ENCODE measurements around the gene PRKAA1.
A peak's percentile ranks its signal among the peaks of the same experiment; 100 is the strongest.
"Not testable (repeated sequence)": the region's sequence is repeated elsewhere in the genome, so short reads cannot be mapped to it uniquely, and the experiment has no call there.

The PRKAA1 gene

DNA sequence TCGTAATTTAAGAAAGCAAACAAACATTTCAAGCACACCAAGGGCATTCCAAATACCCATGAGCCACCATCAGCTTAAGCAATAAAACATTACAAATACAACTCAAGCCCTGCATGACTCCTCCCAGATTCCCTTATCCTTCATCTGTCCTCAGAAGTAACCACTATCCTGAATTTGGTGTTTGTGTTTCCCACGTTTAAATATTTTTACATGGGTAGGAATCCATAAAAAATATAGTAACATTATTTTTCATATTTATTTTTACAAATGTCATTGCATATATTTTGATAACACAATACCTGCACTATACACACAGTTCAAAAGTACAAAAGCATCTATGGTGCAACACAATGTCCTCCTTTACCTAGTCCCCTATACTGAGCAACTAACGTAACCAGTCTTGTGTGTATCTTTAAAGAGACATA is 6.4 kb downstream of the PRKAA1 start:
- Histone ChIP-seq H3K36me3 (ENCODE audit: insufficient read depth, low read length) (peaks cover 60% of the 10 kb centered on the region), H3K4me3 (no peak overlapping the region), H3K27ac (0 out of 2 replicates have a peak overlapping the region, but pooled peaks have one; percentile 49), H3K9me3 (ENCODE audit: low read depth, low read length) (peaks cover 15% of the 10 kb centered on the region), H3K9ac (ENCODE audit: insufficient read length) (no peak overlapping the region)
- TF ChIP-seq FOXP2 (optimal IDR thresholded peaks at IDR 0.05; ENCODE audit: control extremely low read depth, extremely low read length, insufficient read depth): no peak
- TF ChIP-seq EZH2 (IDR thresholded peaks at IDR 0.05): no peak
- no peak for TF ChIP-seq POLR2AphosphoS5 (IDR thresholded peaks at IDR 0.05; ENCODE audit: borderline replicate concordance, low read depth, low read length)
- DNase-seq (ENCODE audit: low read depth, low spot score): no peak

- TF ChIP-seq EZH2 (IDR thresholded peaks at IDR 0.05) (no peak), FOXP2 (optimal IDR thresholded peaks at IDR 0.05; ENCODE audit: control extremely low read depth, extremely low read length, insufficient read depth) (no peak), POLR2AphosphoS5 (IDR thresholded peaks at IDR 0.05; ENCODE audit: borderline replicate concordance, low read depth, low read length) (no peak)
- DNase-seq (ENCODE audit: low read depth, low spot score): no peak
- H3K9ac ChIP-seq (ENCODE audit: insufficient read length): no peak overlapping the region
- peaks cover 15% of the 10 kb centered on the region for H3K9me3 ChIP-seq (ENCODE audit: low read depth, low read length)
- H3K36me3 ChIP-seq (ENCODE audit: insufficient read depth, low read length): peaks cover 58% of the 10 kb centered on the region
- 0 out of 2 replicates have a peak overlapping the region, but pooled peaks have one; percentile 49 for H3K27ac ChIP-seq
- no peak overlapping the region for H3K4me3 ChIP-seq
These were observed 7.1 kb downstream of the PRKAA1 start for GRCh38 chr5:40790947-40791593.

GRCh38 chr5:40788941-40789340 is 9.2 kb downstream of the PRKAA1 start:
- not testable (repeated sequence) for H3K9ac ChIP-seq (ENCODE audit: insufficient read length); H3K4me3 ChIP-seq; H3K27ac ChIP-seq; DNase-seq (ENCODE audit: low read depth, low spot score)
- H3K36me3 ChIP-seq (ENCODE audit: insufficient read depth, low read length): peaks cover 48% of the 10 kb centered on the region
- H3K9me3 ChIP-seq (ENCODE audit: low read depth, low read length): peaks cover 15% of the 10 kb centered on the region

GRCh38 chr5:40787986-40788385 is 10.2 kb downstream of the PRKAA1 start:
- H3K27ac ChIP-seq: no peak overlapping the region
- TF ChIP-seq FOXP2 (optimal IDR thresholded peaks at IDR 0.05; ENCODE audit: control extremely low read depth, extremely low read length, insufficient read depth) (no peak), EZH2 (IDR thresholded peaks at IDR 0.05) (no peak)
- no peak overlapping the region for H3K9ac ChIP-seq (ENCODE audit: insufficient read length)
- H3K36me3 ChIP-seq (ENCODE audit: insufficient read depth, low read length): peaks cover 45% of the 10 kb centered on the region
- no peak for DNase-seq (ENCODE audit: low read depth, low spot score)
- H3K9me3 ChIP-seq (ENCODE audit: low read depth, low read length): peaks cover 15% of the 10 kb centered on the region
- H3K4me3 ChIP-seq: no peak overlapping the region

- not testable (repeated sequence) for H3K27ac ChIP-seq; DNase-seq (ENCODE audit: low read depth, low spot score); H3K9ac ChIP-seq (ENCODE audit: insufficient read length); H3K4me3 ChIP-seq
- H3K36me3 ChIP-seq (ENCODE audit: insufficient read depth, low read length): peaks cover 39% of the 10 kb centered on the region
- peaks cover 15% of the 10 kb centered on the region for H3K9me3 ChIP-seq (ENCODE audit: low read depth, low read length)
These were observed 11.5 kb downstream of the PRKAA1 start for GRCh38 chr5:40786664-40787063.

- DNase-seq (ENCODE audit: low read depth, low spot score): no peak
- Histone ChIP-seq H3K9ac (ENCODE audit: insufficient read length) (no peak overlapping the region), H3K4me3 (no peak overlapping the region), H3K36me3 (ENCODE audit: insufficient read depth, low read length) (peaks cover 29% of the 10 kb centered on the region), H3K9me3 (ENCODE audit: low read depth, low read length) (peaks cover 15% of the 10 kb centered on the region), H3K27ac (no peak overlapping the region)
- TF ChIP-seq EZH2 (IDR thresholded peaks at IDR 0.05) (no peak), FOXP2 (optimal IDR thresholded peaks at IDR 0.05; ENCODE audit: control extremely low read depth, extremely low read length, insufficient read depth) (no peak), POLR2AphosphoS5 (IDR thresholded peaks at IDR 0.05; ENCODE audit: borderline replicate concordance, low read depth, low read length) (no peak)
These were observed 13.3 kb downstream of the PRKAA1 start for GRCh38 chr5:40784916-40785315.

- TF ChIP-seq FOXP2 (optimal IDR thresholded peaks at IDR 0.05; ENCODE audit: control extremely low read depth, extremely low read length, insufficient read depth) (no peak), EZH2 (IDR thresholded peaks at IDR 0.05) (no peak), POLR2AphosphoS5 (IDR thresholded peaks at IDR 0.05; ENCODE audit: borderline replicate concordance, low read depth, low read length) (no peak)
- Histone ChIP-seq H3K4me3 (no peak overlapping the region), H3K36me3 (ENCODE audit: insufficient read depth, low read length) (peaks cover 24% of the 10 kb centered on the region), H3K9me3 (ENCODE audit: low read depth, low read length) (peaks cover 14% of the 10 kb centered on the region), H3K27ac (no peak overlapping the region), H3K9ac (ENCODE audit: insufficient read length) (no peak overlapping the region)
- DNase-seq (ENCODE audit: low read depth, low spot score): no peak
These were observed 14.0 kb downstream of the PRKAA1 start for GRCh38 chr5:40784027-40784653.

DNA sequence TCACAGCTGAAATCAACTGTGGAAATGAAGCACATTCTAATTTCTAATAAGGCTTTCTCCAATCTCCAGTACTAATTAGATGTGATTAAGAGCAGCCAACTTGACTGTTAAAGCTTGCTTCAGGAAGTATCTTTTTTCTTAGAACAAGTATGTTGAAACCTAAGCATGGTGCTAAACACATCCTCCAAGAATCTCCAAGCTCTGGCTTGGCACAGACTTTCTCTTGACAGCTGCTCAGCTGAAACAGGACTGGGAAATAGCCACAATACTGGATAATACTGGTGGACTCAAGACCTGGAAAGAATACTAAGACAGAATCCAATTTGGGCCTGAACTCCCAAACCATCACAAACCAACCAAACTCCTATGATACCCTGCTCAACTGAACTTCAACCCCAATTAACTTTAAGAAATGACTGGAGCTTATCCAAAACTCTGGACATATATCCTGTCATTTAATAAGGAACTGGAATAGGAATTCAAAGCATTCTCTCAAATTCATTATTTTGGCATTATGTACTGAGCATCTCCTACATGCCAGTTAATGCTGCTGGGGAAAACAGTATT is 16.2 kb downstream of the PRKAA1 start:
- TF ChIP-seq FOXP2 (optimal IDR thresholded peaks at IDR 0.05; ENCODE audit: control extremely low read depth, extremely low read length, insufficient read depth): no peak
- peaks cover 10% of the 10 kb centered on the region; the same call in 1 of the 2 replicates for H3K36me3 ChIP-seq (ENCODE audit: insufficient read depth, low read length)
- no peak overlapping the region for H3K4me3 ChIP-seq
- H3K27ac ChIP-seq: no peak overlapping the region
- no peak for DNase-seq (ENCODE audit: low read depth, low spot score)
- no peak overlapping the region for H3K9ac ChIP-seq (ENCODE audit: insufficient read length)
- H3K9me3 ChIP-seq (ENCODE audit: low read depth, low read length): no peaks in the 10 kb centered on the region

DNA sequence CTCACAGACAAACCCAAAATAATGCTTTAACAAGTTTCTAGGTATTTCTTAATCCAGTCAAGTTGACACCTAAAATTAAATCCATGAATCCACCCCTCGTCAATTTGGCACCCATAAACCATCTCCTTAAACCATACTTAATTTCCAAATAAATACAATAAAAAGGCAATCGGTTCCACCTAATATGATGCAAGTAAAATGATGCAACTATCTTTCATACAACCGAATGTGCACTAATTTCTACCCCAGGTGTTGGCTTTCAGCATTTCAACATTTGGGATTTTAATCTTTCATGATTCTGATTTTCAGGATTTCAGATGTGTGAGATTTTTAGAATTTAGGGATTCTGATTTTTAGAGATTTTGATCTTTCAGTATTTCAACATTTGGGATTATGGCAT is 17.3 kb downstream of the PRKAA1 start:
- Histone ChIP-seq H3K9me3 (ENCODE audit: low read depth, low read length) (no peaks in the 10 kb centered on the region), H3K27ac (no peak overlapping the region; the same call in 1 of the 2 replicates), H3K9ac (ENCODE audit: insufficient read length) (no peak overlapping the region), H3K4me3 (no peak overlapping the region), H3K36me3 (ENCODE audit: insufficient read depth, low read length) (peaks cover 15% of the 10 kb centered on the region)
- DNase-seq (ENCODE audit: low read depth, low spot score): no peak
- no peak for TF ChIP-seq EZH2 (IDR thresholded peaks at IDR 0.05)
- no peak for TF ChIP-seq FOXP2 (optimal IDR thresholded peaks at IDR 0.05; ENCODE audit: control extremely low read depth, extremely low read length, insufficient read depth)
- TF ChIP-seq POLR2AphosphoS5 (IDR thresholded peaks at IDR 0.05; ENCODE audit: borderline replicate concordance, low read depth, low read length): no peak
